LNCAP (cell line): Measurements from ENCODE around the gene ZNF746.

Experiments
- TF ChIP-seq, protein P1 (sequence below): fragments of 450-650 bp; IDR thresholded peaks from 2 replicates; pipeline ENCODE4 v1.5.1; 2017; ENCODE audit warnings: mild to moderate bottlenecking

ZNF746 gene

DNA sequence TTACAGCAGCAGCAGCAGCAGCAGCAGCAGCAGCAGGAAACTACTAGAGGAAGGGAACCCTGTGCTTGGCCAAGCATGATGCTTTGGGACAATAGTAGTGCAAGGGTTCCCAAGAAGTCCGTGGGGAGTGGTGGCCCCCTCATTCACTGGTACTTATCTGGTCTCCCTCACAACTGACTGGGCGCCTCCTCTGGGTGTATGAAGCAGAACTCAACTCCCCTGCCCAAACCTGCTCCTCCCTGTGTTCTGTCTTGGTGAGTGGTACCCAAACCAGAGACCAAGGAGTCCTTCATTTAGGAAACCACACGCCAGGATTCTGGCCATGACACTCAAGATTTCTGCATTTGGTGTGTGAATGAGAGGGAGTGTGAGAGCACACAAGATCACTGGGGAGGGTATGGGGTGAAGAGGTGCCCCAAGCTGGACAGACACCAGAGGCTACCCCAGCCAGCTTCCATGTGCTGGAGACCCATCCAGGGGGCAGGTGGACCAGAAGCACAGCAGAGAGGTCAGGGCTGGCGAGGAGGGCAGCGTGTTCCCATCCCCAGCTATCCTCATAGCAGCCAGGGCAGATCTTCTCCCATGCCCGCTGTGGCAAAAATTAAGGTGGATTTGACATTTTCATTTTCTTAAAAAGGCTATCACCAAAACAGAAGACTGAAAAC, 26.2 kb downstream of the ZNF746 start:
- TF ChIP-seq, protein P1, sequence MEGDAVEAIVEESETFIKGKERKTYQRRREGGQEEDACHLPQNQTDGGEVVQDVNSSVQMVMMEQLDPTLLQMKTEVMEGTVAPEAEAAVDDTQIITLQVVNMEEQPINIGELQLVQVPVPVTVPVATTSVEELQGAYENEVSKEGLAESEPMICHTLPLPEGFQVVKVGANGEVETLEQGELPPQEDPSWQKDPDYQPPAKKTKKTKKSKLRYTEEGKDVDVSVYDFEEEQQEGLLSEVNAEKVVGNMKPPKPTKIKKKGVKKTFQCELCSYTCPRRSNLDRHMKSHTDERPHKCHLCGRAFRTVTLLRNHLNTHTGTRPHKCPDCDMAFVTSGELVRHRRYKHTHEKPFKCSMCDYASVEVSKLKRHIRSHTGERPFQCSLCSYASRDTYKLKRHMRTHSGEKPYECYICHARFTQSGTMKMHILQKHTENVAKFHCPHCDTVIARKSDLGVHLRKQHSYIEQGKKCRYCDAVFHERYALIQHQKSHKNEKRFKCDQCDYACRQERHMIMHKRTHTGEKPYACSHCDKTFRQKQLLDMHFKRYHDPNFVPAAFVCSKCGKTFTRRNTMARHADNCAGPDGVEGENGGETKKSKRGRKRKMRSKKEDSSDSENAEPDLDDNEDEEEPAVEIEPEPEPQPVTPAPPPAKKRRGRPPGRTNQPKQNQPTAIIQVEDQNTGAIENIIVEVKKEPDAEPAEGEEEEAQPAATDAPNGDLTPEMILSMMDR = no peak

DNA sequence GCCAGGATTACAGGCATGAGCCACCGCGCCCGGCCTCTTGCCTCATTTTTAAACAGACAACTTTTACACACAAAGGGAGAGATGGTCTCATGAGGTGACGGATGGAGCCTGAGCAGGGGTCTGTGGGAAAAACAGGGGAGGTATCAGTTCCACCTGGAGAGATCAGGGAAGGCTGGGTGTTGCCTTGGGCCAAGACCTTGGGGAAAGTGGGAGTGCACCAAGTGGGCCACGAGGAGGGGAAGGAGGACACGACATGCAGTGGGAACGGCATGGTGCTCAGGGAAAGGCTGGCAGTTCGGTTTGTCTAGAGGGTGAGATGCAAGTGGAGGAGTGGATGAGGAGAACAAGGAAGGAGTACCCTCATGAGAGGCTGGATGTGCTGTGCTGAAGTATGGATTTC, 27.8 kb downstream of the ZNF746 start:
- TF ChIP-seq, protein P1 = no peak

DNA sequence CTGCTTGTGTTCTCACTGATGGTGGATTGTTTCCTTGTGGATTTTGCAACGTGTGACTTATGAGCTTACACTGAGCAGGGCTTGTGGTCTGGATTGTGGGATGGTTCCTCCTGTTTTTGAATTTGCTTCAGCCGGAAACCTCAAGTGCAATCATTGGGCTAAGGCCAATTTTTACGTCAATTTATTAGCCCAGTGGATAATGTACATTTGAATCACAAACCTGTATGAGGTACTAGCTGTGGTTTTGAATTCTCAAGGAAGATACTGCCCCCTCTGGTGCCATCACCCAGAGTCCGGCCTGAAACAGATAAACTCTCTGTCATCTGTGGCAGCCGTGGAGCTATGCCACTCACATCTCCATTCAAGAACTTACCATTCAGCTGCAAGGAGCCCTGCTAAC, 29.4 kb downstream of the ZNF746 start:
- TF ChIP-seq, protein P1 = no peak

DNA sequence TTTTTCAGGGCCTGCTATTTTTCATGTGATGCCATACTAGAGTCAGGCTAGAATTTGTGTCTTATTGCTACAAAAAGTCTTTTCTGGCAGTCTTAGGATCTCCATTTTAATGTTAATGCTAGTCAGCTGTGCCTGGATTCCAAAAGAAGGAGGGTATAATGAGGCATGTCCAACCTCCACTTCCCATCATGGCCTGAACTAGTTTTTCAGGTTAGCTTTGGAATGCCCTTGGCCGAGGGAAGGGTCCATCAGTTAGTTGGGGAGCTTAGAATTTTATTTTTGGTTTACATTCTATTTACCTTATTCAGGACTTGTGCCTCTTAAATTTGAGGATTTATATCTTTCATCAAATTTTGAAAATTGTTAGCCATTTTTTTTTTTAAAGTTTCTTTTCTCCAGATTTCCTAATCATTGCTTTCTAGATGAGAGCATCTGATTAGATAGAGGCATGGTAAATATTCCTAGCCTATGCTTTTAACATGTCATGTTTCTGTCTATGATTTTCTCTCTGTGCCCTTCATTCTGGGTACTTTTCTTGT, 30.2 kb downstream of the ZNF746 start:
- TF ChIP-seq, protein P1 = no peak

DNA sequence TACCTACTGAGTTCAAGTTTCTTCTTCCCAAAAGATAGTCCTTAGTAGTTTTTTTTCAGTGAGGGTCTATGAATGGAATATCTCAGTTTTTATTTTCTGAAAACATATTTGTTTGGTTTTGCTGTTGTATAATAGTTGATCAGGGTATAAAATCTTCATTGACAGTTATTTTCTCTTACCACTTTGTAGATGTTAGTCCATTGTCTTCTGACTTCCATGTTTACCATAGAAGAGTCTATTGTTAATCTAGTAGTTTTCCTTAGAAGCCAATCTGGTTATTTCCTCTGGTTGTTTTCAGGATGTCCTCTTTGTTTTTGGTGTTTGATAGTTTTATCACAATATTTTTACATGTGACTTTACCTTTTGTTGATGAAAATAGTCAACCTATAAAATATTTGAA, 31.2 kb downstream of the ZNF746 start:
- TF ChIP-seq, protein P1 = no peak

DNA sequence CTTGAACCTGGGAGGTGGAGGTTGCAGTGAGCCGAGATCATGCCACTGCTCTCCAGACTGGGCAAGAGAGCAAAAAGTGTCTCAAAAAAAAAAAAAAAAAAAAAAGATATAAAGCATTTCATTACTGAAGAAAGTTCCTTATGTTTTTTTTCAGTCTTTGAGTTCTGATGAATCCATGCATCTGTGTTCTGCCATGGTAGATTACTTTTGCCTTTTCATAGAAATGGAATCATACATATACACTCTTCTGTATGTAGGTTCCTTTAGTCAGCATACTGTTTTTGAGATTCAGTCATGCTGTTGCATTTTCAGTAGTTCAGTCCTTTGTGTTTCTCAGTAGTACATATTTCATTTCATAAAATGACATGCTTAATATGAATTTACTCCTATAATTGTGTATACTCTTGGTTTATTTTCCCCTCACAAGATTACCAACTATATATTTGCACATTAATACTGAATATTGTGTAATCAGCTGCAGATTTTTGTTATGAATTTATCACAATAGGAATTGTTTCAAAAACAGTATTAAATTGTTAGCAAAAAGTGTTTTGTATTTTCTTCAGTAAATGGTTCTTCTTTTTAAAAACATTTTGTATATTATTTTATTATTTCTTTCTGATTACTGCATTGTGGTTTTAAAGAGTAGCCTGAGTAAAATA, 34.0 kb downstream of the ZNF746 start:
- TF ChIP-seq, protein P1 = no peak

DNA sequence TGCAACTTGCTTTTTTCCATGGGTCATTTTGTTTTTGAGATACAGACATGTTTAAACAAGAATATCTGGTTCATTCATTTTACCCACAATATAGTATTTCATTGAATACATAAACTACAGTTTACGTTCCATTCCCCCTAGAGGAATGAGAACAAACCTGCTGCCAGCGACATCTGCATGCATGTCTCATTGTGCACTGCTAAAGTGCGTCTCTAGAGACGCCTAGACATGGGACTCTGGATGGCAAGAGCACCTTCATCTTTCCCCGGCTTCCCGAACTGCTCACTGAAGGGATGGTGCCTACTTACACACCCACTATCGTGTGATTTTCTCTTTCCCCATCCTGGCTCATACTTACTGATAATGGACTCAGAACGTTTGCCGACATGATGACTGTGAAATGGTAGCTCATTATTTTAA, 35.5 kb downstream of the ZNF746 start:
- TF ChIP-seq, protein P1 = no peak
